ENCODE results near the gene CCND2. TPM values are rescaled to one million over a fixed set of nuclear protein-coding genes. Genes with fewer than 3 reads are reported as not detected.

CCND2 gene
- total and polyA plus RNA-seq, 3 donors from 2014 or later, result 7.9 to 21.3 (median 19.9) TPM

- Histone ChIP-seq H3K27me3 (no peaks in the 10 kb centered on the region), H3K36me3 (ENCODE audit: low read depth, missing control alignments) (no peaks in the 10 kb centered on the region), H3K4me1 (peaks cover 15% of the 10 kb centered on the region), H3K9me3 (no peaks in the 10 kb centered on the region), H3K27ac (peak overlapping the region; percentile 89 to 92), H3K4me3 (peak overlapping the region; percentile 41 to 85)
- DNase-seq, result peak; percentile 80
- TF ChIP-seq CTCF (IDR thresholded peaks at IDR 0.05) (no peak), POLR2A (IDR thresholded peaks at IDR 0.05) (peak; percentile 14)
- 1% methylated on average over 41 to 43 of the region's 43 CpGs for WGBS, 2 donors
- intact Hi-C loops (cut with DNase I; ENCODE audit: low total_unique reads), result loop anchor here (10.0 kb wide), 1 partner anchor 237 kb away; no protein-coding TSS in a partner anchor
These were observed 1.7 kb upstream of the CCND2 start for GRCh38 chr12:4271717-4272423.

- DNase-seq, result peak; percentile 60
- WGBS, 2 donors, result 2 to 3% methylated on average over 32 to 45 of the region's 62 CpGs
These were observed 914 bp upstream of the CCND2 start for GRCh38 chr12:4272424-4273272.

GRCh38 chr12:4273273-4273651, 300 bp upstream of the CCND2 start:
- no peaks in the 10 kb centered on the region for H3K9me3 ChIP-seq
- peaks cover 23% of the 10 kb centered on the region for H3K4me1 ChIP-seq
- H3K36me3 ChIP-seq (ENCODE audit: low read depth, missing control alignments), result no peaks in the 10 kb centered on the region
- no peaks in the 10 kb centered on the region for H3K27me3 ChIP-seq
- TF ChIP-seq POLR2A (IDR thresholded peaks at IDR 0.05) (no peak), CTCF (IDR thresholded peaks at IDR 0.05) (no peak)
- WGBS, 2 donors, result 0 to 1% methylated on average over 10 of the region's 10 CpGs
- no peak for DNase-seq
- intact Hi-C loops (cut with DNase I; ENCODE audit: low total_unique reads), result loop anchor here (10.0 kb wide), 1 partner anchor 238 kb away; no protein-coding TSS in a partner anchor
- H3K4me3 ChIP-seq, result peak overlapping the region; percentile 41 to 85
- peak overlapping the region; percentile 89 to 92 for H3K27ac ChIP-seq

More at GRCh38 chr12:4272424-4273272, 914 bp upstream of the CCND2 start:
- Histone ChIP-seq H3K4me1 (peaks cover 23% of the 10 kb centered on the region), H3K9me3 (no peaks in the 10 kb centered on the region), H3K27ac (peak overlapping the region; percentile 89 to 92), H3K4me3 (peak overlapping the region; percentile 41 to 85), H3K36me3 (ENCODE audit: low read depth, missing control alignments) (no peaks in the 10 kb centered on the region), H3K27me3 (no peaks in the 10 kb centered on the region)
- intact Hi-C loops (cut with DNase I; ENCODE audit: low total_unique reads), result loop anchor here (10.0 kb wide), 1 partner anchor 238 kb away; no protein-coding TSS in a partner anchor
- TF ChIP-seq POLR2A (IDR thresholded peaks at IDR 0.05), result no peak
- TF ChIP-seq CTCF (IDR thresholded peaks at IDR 0.05), result no peak

GRCh38 chr12:4274396-4275015, 944 bp downstream of the CCND2 start:
- no peak for TF ChIP-seq POLR2A (IDR thresholded peaks at IDR 0.05)
- TF ChIP-seq CTCF (IDR thresholded peaks at IDR 0.05), result no peak
- no peak for DNase-seq
- peaks cover 32% of the 10 kb centered on the region for H3K4me1 ChIP-seq
- no peaks in the 10 kb centered on the region for H3K9me3 ChIP-seq
- no peaks in the 10 kb centered on the region for H3K27me3 ChIP-seq
- H3K27ac ChIP-seq, result peak overlapping the region; percentile 89 to 92
- intact Hi-C loops (cut with DNase I; ENCODE audit: low total_unique reads), result loop anchor here (10.0 kb wide), 1 partner anchor 240 kb away; no protein-coding TSS in a partner anchor
- H3K4me3 ChIP-seq, result peak overlapping the region; percentile 69 to 85
- 0 to 1% methylated on average over 25 to 42 of the region's 42 CpGs for WGBS, 2 donors
- H3K36me3 ChIP-seq (ENCODE audit: low read depth, missing control alignments), result no peaks in the 10 kb centered on the region

Data from testis (tissue), 3 donors.